GM11168 (cell line): ENCODE results near the gene BAG3.

Experiments
- in situ Hi-C: fragments of 300-500 bp; cut with MboI; formaldehyde crosslinking; loops from one replicate; pipeline ENCODE4 v1.12.0; 2022; ENCODE audit warnings: low sequenced_read_pairs; ENCODE audit not compliant: unreplicated experiment

BAG3 gene

GRCh38 chr10:119723624-119724023 lies 72.4 kb downstream of the BAG3 start:
- in situ Hi-C loops: no loop called here

DNA sequence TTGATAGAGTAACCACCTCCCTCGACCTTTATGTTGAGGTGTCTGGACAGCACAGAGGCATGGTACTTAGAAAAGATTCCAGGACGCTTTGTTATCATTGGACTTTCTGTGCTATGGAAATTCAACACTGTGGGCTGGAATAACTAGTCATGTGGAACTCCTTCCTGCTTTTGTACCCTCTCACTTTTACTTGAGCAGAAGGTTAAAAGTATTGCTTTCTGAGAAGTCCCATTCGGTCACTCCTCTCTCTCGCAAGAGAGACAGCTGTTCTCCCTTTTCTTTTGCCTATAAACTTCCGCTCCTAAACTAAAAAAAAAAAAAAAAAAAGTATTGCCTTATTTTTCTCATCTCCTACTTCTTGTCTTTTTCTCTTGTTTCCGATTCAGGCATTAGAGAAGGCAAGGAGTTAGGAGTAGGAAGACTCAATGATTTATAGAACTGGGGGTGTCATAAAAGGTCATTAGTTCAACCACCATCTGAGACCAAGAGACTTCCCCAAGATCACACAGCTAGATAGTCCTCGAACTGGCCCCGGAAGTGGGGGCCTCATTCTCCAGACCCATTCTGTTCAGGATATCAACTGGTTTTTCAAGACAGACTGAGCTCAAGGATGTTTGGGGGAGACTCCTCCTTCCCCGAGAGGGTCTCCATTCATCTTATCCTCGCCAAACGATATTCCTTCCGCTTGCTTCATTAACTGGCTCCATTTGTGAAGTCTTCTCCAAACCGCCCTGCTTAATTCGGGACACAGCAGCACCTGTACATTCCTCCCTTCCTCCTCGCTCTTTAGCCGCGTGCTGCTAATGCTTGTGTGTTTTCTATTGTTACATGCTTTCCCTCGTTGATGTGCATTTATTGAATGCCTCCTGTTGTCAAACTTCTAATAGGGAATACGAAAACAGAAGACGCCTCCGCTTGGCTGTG lies 73.7 kb downstream of the BAG3 start:
- in situ Hi-C loops: no loop called here

- in situ Hi-C loops: no loop called here
Observed at GRCh38 chr10:119725517-119725827, 74.3 kb downstream of the BAG3 start.

DNA sequence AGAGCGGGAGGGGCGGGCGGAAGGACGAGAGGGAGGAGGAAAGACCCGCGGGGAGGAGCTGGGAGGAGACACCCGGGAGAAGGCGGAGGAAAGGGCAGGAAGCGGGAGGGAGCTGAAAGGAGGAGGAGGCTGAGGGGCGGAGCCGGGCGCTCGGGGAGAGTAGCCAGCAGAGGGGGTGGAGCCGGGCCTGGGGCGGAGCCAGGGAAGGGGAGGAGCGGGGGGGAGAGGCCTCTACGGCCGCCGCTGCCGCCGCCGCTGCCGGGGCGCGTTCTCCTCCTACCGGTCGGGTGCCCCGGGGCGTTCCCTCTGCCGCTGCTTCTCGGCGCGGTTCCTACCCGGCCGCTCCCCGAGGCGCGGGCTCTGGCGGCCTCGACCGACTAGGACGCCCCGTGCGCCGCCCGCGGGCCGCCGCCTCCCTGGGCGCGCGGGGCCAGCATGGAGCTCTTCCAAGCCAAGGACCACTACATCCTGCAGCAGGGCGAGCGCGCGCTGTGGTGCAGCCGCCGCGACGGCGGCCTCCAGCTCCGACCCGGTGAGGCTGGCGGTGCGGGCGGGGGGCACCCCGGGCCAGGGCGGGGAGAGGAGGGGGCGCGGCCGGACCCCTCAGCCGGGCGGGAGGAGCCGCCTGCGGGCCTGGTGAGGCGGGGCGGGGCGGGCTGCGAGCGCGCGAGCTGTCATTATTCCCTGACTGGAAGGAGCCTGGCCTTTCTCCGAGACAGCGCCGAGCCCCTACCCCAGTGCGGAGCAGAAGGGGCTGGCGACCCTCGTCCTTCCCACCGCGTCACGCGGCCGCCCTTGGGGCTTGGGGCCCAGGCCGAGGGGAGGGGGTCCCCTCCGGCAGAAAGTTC lies 74.9 kb downstream of the BAG3 start, which contains the start of gene INPP5F:
INPP5F (plus strand) TSS at position 223 of the 848 bp plus-strand sequence; CDS start at position 436, 213 bp downstream.
- in situ Hi-C loops: no loop called here

GRCh38 chr10:119726676-119727261 lies 75.6 kb downstream of the BAG3 start:
- in situ Hi-C loops: no loop called here
